Loucy (cell line): ENCODE results near the gene GABRR1.

ENCODE experiments used
- EZH2phosphoT487 ChIP-seq: fragments of 200-600 bp; IDR thresholded peaks from 2 replicates; pipeline ENCODE4 v1.6.1; 2018; ENCODE audit warnings: antibody characterized with exemption, mild to moderate bottlenecking, moderate library complexity, borderline replicate concordance
- TF ChIP-seq, protein P1 (sequence below): fragments of 200-600 bp; sonication (generic); conservative IDR thresholded peaks from 2 replicates; pipeline ENCODE4 v1.5.1; 2014; ENCODE audit warnings: mild to moderate bottlenecking, antibody characterized with exemption, low read length

DNA sequence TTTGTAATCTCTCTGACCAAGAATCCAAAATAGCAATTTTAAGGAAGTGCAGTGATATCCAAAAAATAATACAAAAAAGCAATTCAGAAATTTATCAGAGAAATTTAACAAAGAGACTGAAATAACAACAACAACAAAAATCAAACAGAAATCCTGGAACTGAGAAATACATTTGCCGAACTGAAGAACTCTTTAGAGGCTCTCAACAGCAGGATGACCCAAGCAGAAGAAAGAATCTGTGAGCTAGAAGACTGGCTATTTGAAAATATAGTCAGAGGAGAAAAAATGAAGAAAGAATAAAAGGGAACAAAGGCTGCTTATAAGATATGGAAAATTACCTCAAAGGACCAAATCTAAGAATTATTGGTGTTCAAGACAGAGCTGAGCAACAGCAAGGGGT is 22.6 kb downstream of the GABRR1 start:
- TF ChIP-seq, protein P1, sequence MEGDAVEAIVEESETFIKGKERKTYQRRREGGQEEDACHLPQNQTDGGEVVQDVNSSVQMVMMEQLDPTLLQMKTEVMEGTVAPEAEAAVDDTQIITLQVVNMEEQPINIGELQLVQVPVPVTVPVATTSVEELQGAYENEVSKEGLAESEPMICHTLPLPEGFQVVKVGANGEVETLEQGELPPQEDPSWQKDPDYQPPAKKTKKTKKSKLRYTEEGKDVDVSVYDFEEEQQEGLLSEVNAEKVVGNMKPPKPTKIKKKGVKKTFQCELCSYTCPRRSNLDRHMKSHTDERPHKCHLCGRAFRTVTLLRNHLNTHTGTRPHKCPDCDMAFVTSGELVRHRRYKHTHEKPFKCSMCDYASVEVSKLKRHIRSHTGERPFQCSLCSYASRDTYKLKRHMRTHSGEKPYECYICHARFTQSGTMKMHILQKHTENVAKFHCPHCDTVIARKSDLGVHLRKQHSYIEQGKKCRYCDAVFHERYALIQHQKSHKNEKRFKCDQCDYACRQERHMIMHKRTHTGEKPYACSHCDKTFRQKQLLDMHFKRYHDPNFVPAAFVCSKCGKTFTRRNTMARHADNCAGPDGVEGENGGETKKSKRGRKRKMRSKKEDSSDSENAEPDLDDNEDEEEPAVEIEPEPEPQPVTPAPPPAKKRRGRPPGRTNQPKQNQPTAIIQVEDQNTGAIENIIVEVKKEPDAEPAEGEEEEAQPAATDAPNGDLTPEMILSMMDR = no peak
- TF ChIP-seq EZH2phosphoT487 = no peak
